ENCODE measurements around the gene PLA2G2F.

DNA sequence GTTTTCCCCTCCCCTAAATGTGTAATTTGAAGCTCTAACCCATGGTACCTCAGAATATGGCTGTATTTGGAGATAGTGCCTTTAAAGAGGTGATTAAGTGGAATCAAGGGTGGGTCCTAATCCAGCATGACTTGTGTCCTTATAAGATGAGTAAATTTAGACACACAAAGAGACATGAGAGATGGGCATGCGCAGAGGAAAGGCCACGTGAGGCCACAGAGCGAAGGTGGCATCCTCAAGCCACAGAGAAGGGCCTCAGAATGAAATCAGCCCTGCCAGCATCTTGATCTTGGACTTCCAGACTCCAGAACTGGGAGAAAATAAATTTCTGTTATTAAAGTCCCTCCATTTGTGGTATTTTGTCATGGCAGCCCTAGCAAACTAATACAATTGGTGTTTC lies 2.9 kb upstream of the PLA2G2F start:
- TF ChIP-seq, protein P1, sequence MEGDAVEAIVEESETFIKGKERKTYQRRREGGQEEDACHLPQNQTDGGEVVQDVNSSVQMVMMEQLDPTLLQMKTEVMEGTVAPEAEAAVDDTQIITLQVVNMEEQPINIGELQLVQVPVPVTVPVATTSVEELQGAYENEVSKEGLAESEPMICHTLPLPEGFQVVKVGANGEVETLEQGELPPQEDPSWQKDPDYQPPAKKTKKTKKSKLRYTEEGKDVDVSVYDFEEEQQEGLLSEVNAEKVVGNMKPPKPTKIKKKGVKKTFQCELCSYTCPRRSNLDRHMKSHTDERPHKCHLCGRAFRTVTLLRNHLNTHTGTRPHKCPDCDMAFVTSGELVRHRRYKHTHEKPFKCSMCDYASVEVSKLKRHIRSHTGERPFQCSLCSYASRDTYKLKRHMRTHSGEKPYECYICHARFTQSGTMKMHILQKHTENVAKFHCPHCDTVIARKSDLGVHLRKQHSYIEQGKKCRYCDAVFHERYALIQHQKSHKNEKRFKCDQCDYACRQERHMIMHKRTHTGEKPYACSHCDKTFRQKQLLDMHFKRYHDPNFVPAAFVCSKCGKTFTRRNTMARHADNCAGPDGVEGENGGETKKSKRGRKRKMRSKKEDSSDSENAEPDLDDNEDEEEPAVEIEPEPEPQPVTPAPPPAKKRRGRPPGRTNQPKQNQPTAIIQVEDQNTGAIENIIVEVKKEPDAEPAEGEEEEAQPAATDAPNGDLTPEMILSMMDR (IDR thresholded peaks at IDR 0.05): no peak
- TF ChIP-seq EP300 (IDR thresholded peaks at IDR 0.05): no peak
- no peak for TF ChIP-seq POLR2AphosphoS5 (IDR thresholded peaks at IDR 0.05)

Data from stomach (tissue), 4 donors.